ENCODE measurements around the gene DDX41. TPM values are rescaled to one million over a fixed set of nuclear protein-coding genes. Genes with fewer than 3 reads are reported as not detected.
A peak's percentile ranks its signal among the peaks of the same experiment; 100 is the strongest.

The DDX41 gene
- total and polyA plus RNA-seq, 2 of the 13 experiments (the other 11 are each of a cell fraction or from before 2014, with no cell fraction given): 62.8 to 105 TPM

- in situ Hi-C loops (cut with HindIII; ENCODE audit: extremely low pct_ligation_motif_present, low pct_unique_long_range_greater_than_20kb) (no loop called here), intact Hi-C loops (cut with micrococcal nuclease; ENCODE audit: unreplicated experiment) (loop anchor here (1.0 to 5.0 kb wide), 3 partner anchors 39 to 183 kb away; partner anchors contain the start of gene MXD3)
- peak overlapping the region in 2 of 3 experiments; percentile 65 to 85; a peak in 4 of 6 replicates for H3K4me3 ChIP-seq (replicated peaks in 1 of 3; ENCODE audit: insufficient read depth in 1 of 3, low read depth in 2 of 3, low read length in 3 of 3)
- no peak overlapping the region for H2AFZ ChIP-seq (ENCODE audit: low read length)
- FAIRE-seq (no peak), ATAC-seq (no peak), DNase-seq (ENCODE audit: low spot score) (peak; percentile 62)
- WGBS (ENCODE audit: low lambda C conversion rate): 84% methylated on average over 11 of the region's 14 CpGs
- BruUV-seq (replicated peaks): TSS peak; percentile 62
- peak overlapping the region; percentile 60 for H3K27ac ChIP-seq (ENCODE audit: extremely low read length, insufficient read depth, low read length)
- peaks cover 0 to 19% of the 10 kb centered on the region in 2 experiments; a peak in 2 of 5 replicates for H3K27me3 ChIP-seq (ENCODE audit: control insufficient read depth in 1 of 2, insufficient read depth in 2 of 2, low read length in 2 of 2)
- no peaks in the 10 kb centered on the region for H3K9me3 ChIP-seq (ENCODE audit: low read length)
- H3K36me3 ChIP-seq (replicated peaks in 1 of 2; ENCODE audit: control insufficient read depth in 1 of 2, insufficient read depth in 2 of 2, low read length in 2 of 2): peaks cover 4 to 7% of the 10 kb centered on the region in 2 experiments; a peak in 1 of 5 replicates
- ChIA-PET CTCF (ENCODE audit: low intra/inter-chr PET ratio, low total read pairs) (interaction anchor here (1.4 kb wide), 1 partner anchor 39 kb away, joined by 4 read pairs; no protein-coding TSS in a partner anchor), POLR2A (interaction anchor here (1.0 to 3.6 kb wide), 9 partner anchors 14 to 408 kb away, joined by 4 to 42 read pairs (median 9); partner anchors contain the start of genes DDX41, DOK3 and FGFR4)
- peak; percentile 3 for TF ChIP-seq XRCC5 (optimal IDR thresholded peaks at IDR 0.05; ENCODE audit: low read length)
- 0 out of 2 replicates have a peak, but pooled peaks have one; percentile 13 for TF ChIP-seq KDM5B (CRISPR knock-in tag; IDR thresholded peaks at IDR 0.05; ENCODE audit: borderline replicate concordance)
- TF ChIP-seq, protein P1, sequence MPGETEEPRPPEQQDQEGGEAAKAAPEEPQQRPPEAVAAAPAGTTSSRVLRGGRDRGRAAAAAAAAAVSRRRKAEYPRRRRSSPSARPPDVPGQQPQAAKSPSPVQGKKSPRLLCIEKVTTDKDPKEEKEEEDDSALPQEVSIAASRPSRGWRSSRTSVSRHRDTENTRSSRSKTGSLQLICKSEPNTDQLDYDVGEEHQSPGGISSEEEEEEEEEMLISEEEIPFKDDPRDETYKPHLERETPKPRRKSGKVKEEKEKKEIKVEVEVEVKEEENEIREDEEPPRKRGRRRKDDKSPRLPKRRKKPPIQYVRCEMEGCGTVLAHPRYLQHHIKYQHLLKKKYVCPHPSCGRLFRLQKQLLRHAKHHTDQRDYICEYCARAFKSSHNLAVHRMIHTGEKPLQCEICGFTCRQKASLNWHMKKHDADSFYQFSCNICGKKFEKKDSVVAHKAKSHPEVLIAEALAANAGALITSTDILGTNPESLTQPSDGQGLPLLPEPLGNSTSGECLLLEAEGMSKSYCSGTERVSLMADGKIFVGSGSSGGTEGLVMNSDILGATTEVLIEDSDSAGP (CRISPR knock-in tag; IDR thresholded peaks at IDR 0.05; ENCODE audit: borderline replicate concordance): 0 out of 2 replicates have a peak, but pooled peaks have one; percentile 17
- TF ChIP-seq DRAP1 (CRISPR knock-in tag; IDR thresholded peaks at IDR 0.05): peak; percentile 64
- TF ChIP-seq EP300 (IDR thresholded peaks at IDR 0.05; ENCODE audit: low read depth in 2 of 2, low read length in 2 of 2): no peak
- TF ChIP-seq EP300 (CRISPR knock-in tag; IDR thresholded peaks at IDR 0.05; ENCODE audit: borderline replicate concordance): 0 out of 2 replicates have a peak, but pooled peaks have one; percentile 10
- TF ChIP-seq SRF (IDR thresholded peaks at IDR 0.05; ENCODE audit: low read depth, low read length): peak; percentile 69; the same call in 1 of the 2 replicates
- no peak for TF ChIP-seq ZNF232 (CRISPR knock-in tag; IDR thresholded peaks at IDR 0.05; ENCODE audit: borderline replicate concordance)
- no peak for TF ChIP-seq ZNF703 (CRISPR knock-in tag; IDR thresholded peaks at IDR 0.05; ENCODE audit: borderline replicate concordance)
- 0 out of 2 replicates have a peak, but pooled peaks have one; percentile 3 for TF ChIP-seq ZMYM4 (CRISPR knock-in tag; IDR thresholded peaks at IDR 0.05)
- H3K79me2 ChIP-seq (ENCODE audit: insufficient read depth, low read length): no peaks in the 10 kb centered on the region
- H3K9ac ChIP-seq (ENCODE audit: insufficient read depth, low read depth, low read length): no peak overlapping the region
- H4K20me1 ChIP-seq (ENCODE audit: insufficient read depth, low read length): peaks cover 15% of the 10 kb centered on the region; the same call in 1 of the 2 replicates
- peak overlapping the region; percentile 99 for H3K4me2 ChIP-seq (ENCODE audit: low read depth, low read length)
- H3K4me1 ChIP-seq (ENCODE audit: insufficient read depth, low read length): peaks cover 38% of the 10 kb centered on the region
Measured at GRCh38 chr5:177495243-177496060, 21.3 kb downstream of the DDX41 start.

Measured in HepG2 (cell line).